B cell (primary cell): ENCODE data around the gene LRRC49. TPM values are rescaled to one million over a fixed set of nuclear protein-coding genes. Genes with fewer than 3 reads are reported as not detected.

Source experiments
- ATAC-seq: fragments of 200-7000 bp; cut with Tn5 transposase; one replicate; pipeline ENCODE4 v1.10.0; 2021; ENCODE audit warnings: low read depth, mild to moderate bottlenecking, moderate number of reproducible peaks, moderate library complexity
- CTCF ChIA-PET: fragments of 350-600 bp; sonication (Branson Sonifier 250); formaldehyde crosslinking; loops from one replicate; lab custom pipeline; 2021; ENCODE audit warnings: antibody characterized with exemption, inconsistent platforms; lab: Charles Lee
- POLR2A ChIA-PET: fragments of 350-600 bp; sonication (Branson Sonifier 250); formaldehyde crosslinking; loops from one replicate; lab custom pipeline; 2021; ENCODE audit warnings: antibody characterized with exemption; lab: Charles Lee
- DNase-seq: peaks from one replicate; pipeline ENCODE4 v3.0.0; 2013
- H2AFZ ChIP-seq: 2 replicates; pipeline ENCODE4 v1.6.1; 2012; ENCODE audit warnings: mild to moderate bottlenecking, low read depth, low read length; ENCODE audit not compliant: insufficient read depth, poor library complexity, severe bottlenecking
- H3K27ac ChIP-seq, 2 donors: 1 replicate in 1 of 2; 2 replicates in 1 of 2; pipeline ENCODE4 v1.5.1; 2012 to 2013; ENCODE audit warnings: low read length in 2 of 2, mild to moderate bottlenecking in 2 of 2, moderate library complexity in 1 of 2
- H3K27me3 ChIP-seq, 4 experiments: fragments of 200-600 bp in 1 of 4; sonication (generic) in 1 of 4; replicated peaks in 1 of 4; 1 replicate in 2 of 4; 2 replicates in 2 of 4; pipeline versions ENCODE4 v1.6.1 to v1.7.0; 2013 to 2016; ENCODE audit warnings: low read length in 3 of 4, mild to moderate bottlenecking in 2 of 4, mixed read lengths in 1 of 4, moderate library complexity in 1 of 4; ENCODE audit not compliant: insufficient read depth in 4 of 4, control insufficient read depth in 3 of 4; ENCODE audit errors: control extremely low read depth in 1 of 4
- H3K36me3 ChIP-seq, 2 experiments: replicated peaks in 1 of 2; 1 replicate in 1 of 2; 2 replicates in 1 of 2; pipeline versions ENCODE4 v1.6.1 to v1.7.1; 2013; ENCODE audit warnings: low read length in 1 of 2; ENCODE audit not compliant: insufficient read depth in 2 of 2, control insufficient read depth in 1 of 2; ENCODE audit errors: control extremely low read depth in 1 of 2, extremely low read depth in 1 of 2
- H3K4me1 ChIP-seq, 2 donors: fragments of 200-600 bp in 1 of 2; sonication (generic) in 1 of 2; 1 replicate in 1 of 2; 2 replicates in 1 of 2; pipeline versions ENCODE4 v1.5.1 to v1.6.1; 2013 to 2017; ENCODE audit warnings: low read length in 2 of 2; ENCODE audit not compliant: control insufficient read depth in 2 of 2, insufficient read depth in 2 of 2
- H3K4me2 ChIP-seq: replicated peaks from 2 replicates; pipeline ENCODE3; 2012; ENCODE audit warnings: mild to moderate bottlenecking, low read depth, low read length; ENCODE audit not compliant: poor library complexity, severe bottlenecking
- H3K4me3 ChIP-seq, 5 experiments: fragments of 200-600 bp in 1 of 5; sonication (generic) in 1 of 5; 1 replicate in 3 of 5; 2 replicates in 2 of 5; pipeline versions ENCODE4 v1.5.1 to v1.7.0; 2011 to 2016; ENCODE audit warnings: low read length in 4 of 5, mild to moderate bottlenecking in 4 of 5, low read depth in 2 of 5, control low read depth in 1 of 5, moderate library complexity in 1 of 5; ENCODE audit not compliant: insufficient read depth in 1 of 5; ENCODE audit errors: control extremely low read depth in 1 of 5, extremely low read depth in 1 of 5
- H3K79me2 ChIP-seq: fragments of 200-600 bp; sonication (generic); one replicate; pipeline ENCODE4 v1.6.0; 2016; ENCODE audit warnings: low read length; ENCODE audit not compliant: control insufficient read depth, insufficient read depth
- H3K9ac ChIP-seq: fragments of 200-600 bp; sonication (generic); 2 replicates; pipeline ENCODE4 v1.6.1; 2017; ENCODE audit warnings: mild to moderate bottlenecking, low read length, moderate library complexity
- H3K9me3 ChIP-seq, 3 donors: one replicate each; pipeline versions ENCODE4 v1.6.1 to v1.7.1; 2013; ENCODE audit warnings: low read length in 2 of 3; ENCODE audit not compliant: control insufficient read depth in 2 of 3, insufficient read depth in 1 of 3; ENCODE audit errors: control extremely low read depth in 1 of 3
- H4K20me1 ChIP-seq: 2 replicates; pipeline ENCODE4 v1.6.0; 2012; ENCODE audit warnings: mild to moderate bottlenecking, low read length; ENCODE audit not compliant: insufficient read depth, control insufficient read depth, poor library complexity, severe bottlenecking
- H3K27ac Mint-ChIP-seq: one replicate; pipeline ENCODE4 v1.8.0; 2021; ENCODE audit warnings: mixed read lengths
- H3K27me3 Mint-ChIP-seq: one replicate; pipeline ENCODE4 v1.8.0; 2021; ENCODE audit warnings: mixed read lengths
- H3K4me1 Mint-ChIP-seq: one replicate; pipeline ENCODE4 v1.8.0; 2021; ENCODE audit warnings: mixed read lengths
- H3K4me3 Mint-ChIP-seq: one replicate; pipeline ENCODE4 v1.8.0; 2021; ENCODE audit warnings: mixed read lengths
- H3K9me3 Mint-ChIP-seq: one replicate; pipeline ENCODE4 v1.8.0; 2022; ENCODE audit warnings: mixed read lengths; ENCODE audit not compliant: insufficient read depth
- CTCF ChIP-seq: fragments of 200-600 bp; IDR thresholded peaks from one replicate; pipeline ENCODE4 v1.8.0; 2022; ENCODE audit warnings: antibody characterized with exemption, mild to moderate bottlenecking
- EZH2 ChIP-seq: IDR thresholded peaks from 2 replicates; pipeline ENCODE4 v1.6.1; 2012; ENCODE audit warnings: borderline replicate concordance, low read depth, mild to moderate bottlenecking, moderate library complexity, low read length; ENCODE audit not compliant: insufficient read depth, poor library complexity, severe bottlenecking
- WGBS: methylation state at CpG from one replicate; pipeline ENCODE4 v1.1.5; 2013; ENCODE audit warnings: missing lambda C conversion rate; ENCODE audit not compliant: insufficient coverage; 5-methylcytosine and 5-hydroxymethylcytosine counted together
- intact Hi-C: fragments of 100-400 bp; cut with micrococcal nuclease; formaldehyde crosslinking; loops from one replicate; pipeline ENCODE4 v1.10.0; 2022
- polyA plus RNA-seq: library from polyadenylated mRNA; depleted of rRNA; stranded (reverse); fragments of >200 nt; gene quantifications from 2 replicates; pipeline ENCODE4 v1.2.3, GENCODE V29; 2012
- total RNA-seq, 2 donors: library from RNA; stranded (reverse); fragments of 120-200 nt in 1 of 2; gene quantifications; 1 replicate in 1 of 2; 2 replicates in 1 of 2; pipeline versions ENCODE4 v1.2.3 to v1.2.4, GENCODE V29; 2013 to 2022

LRRC49 gene
- total and polyA plus RNA-seq, 2 donors (not counting 1 experiment from before 2014, with no cell fraction given), result 0.22 to 1.4 TPM

DNA sequence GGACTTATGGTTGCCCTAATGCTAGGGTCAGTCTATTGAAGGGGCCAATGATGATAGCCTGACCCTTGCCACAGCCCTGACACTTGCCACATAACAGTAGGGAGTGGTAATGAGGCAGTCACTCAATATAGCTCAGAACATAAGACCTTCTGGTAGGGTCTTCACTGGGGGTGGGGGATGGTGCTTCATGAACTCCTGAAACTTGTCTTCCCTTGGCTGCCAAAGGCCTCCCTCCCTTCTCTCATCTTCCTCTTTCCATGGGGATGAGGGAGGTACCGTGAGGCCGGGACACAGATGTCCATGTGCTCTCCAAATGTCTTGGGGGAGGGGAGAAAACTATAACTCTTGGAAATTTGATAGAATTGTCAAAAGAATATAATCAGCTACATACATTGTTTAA is 201.5 kb downstream of the LRRC49 start:
- Mint-ChIP-seq H3K27me3 (peaks cover 10% of the 10 kb centered on the region), H3K9me3 (peaks cover 3% of the 10 kb centered on the region), H3K4me3 (no peak overlapping the region), H3K27ac (no peak overlapping the region), H3K4me1 (no peaks in the 10 kb centered on the region)
- no peak overlapping the region for H3K9ac ChIP-seq
- intact Hi-C loops, result no loop called here
- no peaks in the 10 kb centered on the region for H3K36me3 ChIP-seq
- no peaks in the 10 kb centered on the region for H3K79me2 ChIP-seq
- POLR2A ChIA-PET, result no interaction called here
- TF ChIP-seq CTCF (no peak), EZH2 (no peak)
- no peak for ATAC-seq
- H3K27me3 ChIP-seq, result no peaks in the 10 kb centered on the region
- peaks cover 0 to 3% (median 0%) of the 10 kb centered on the region in 3 donors for H3K9me3 ChIP-seq
- H3K4me3 ChIP-seq, result no peak overlapping the region
- CTCF ChIA-PET, result no interaction called here
- H3K4me2 ChIP-seq, result no peak overlapping the region
- H3K4me1 ChIP-seq, result no peaks in the 10 kb centered on the region
- H3K27ac ChIP-seq, result no peak overlapping the region
- WGBS, result no CpG with 5 or more reads among the region's 2 CpGs
- DNase-seq, result no peak
- no peak overlapping the region for H2AFZ ChIP-seq
- no peaks in the 10 kb centered on the region for H4K20me1 ChIP-seq

DNA sequence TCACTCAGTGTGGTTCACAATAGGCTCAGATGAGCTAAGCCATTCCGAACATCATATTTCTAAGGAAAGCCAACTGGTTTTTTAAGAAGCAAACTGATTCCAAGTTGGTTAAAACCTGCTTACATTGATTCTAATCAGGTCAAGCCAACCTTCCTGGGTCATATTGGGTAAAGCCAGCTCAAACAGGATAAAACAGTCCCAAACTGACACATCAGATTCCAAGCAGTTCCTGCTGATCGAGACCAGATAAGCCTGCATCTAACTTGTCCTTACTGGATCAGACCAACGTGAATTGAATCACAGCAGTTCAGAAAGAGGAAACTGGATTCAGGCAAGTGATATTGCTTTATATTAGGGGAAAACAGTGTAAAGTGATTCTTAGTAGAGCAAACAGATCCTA is 204.1 kb downstream of the LRRC49 start:
- no peak for ATAC-seq
- no peak overlapping the region for H3K4me2 ChIP-seq
- TF ChIP-seq CTCF (no peak), EZH2 (no peak)

More for the DNA sequence above, 204.1 kb downstream of the LRRC49 start:
- Histone ChIP-seq H3K4me3 (no peak overlapping the region), H3K27me3 (no peaks in the 10 kb centered on the region), H3K79me2 (no peaks in the 10 kb centered on the region), H3K9me3 (peaks cover 0 to 3% (median 0%) of the 10 kb centered on the region in 3 donors), H3K27ac (no peak overlapping the region), H3K4me1 (no peaks in the 10 kb centered on the region), H3K36me3 (no peaks in the 10 kb centered on the region), H3K9ac (no peak overlapping the region), H2AFZ (no peak overlapping the region), H4K20me1 (no peaks in the 10 kb centered on the region)
- CTCF ChIA-PET, result no interaction called here
- POLR2A ChIA-PET, result no interaction called here
- H3K27me3 Mint-ChIP-seq, result peaks cover 10% of the 10 kb centered on the region
- no peak overlapping the region for H3K27ac Mint-ChIP-seq
- no peak overlapping the region for H3K4me3 Mint-ChIP-seq
- intact Hi-C loops, result no loop called here
- no peak for DNase-seq
- 57% methylated on average over 3 of the region's 3 CpGs for WGBS
- H3K4me1 Mint-ChIP-seq, result no peaks in the 10 kb centered on the region
- peaks cover 3% of the 10 kb centered on the region for H3K9me3 Mint-ChIP-seq
